ENCODE measurements around the gene SVEP1.

- TF ChIP-seq POLR2AphosphoS5 (IDR thresholded peaks at IDR 0.05; ENCODE audit: low read depth, low read length) (no peak), REST (IDR thresholded peaks at IDR 0.05; ENCODE audit: insufficient read depth in 1 of 2, low read depth in 2 of 2, low read length in 2 of 2) (no peak), SIN3A (IDR thresholded peaks at IDR 0.05; ENCODE audit: borderline replicate concordance, insufficient read depth, low read length) (no peak), TAF1 (IDR thresholded peaks at IDR 0.05; ENCODE audit: borderline replicate concordance, insufficient read depth, low read length) (no peak)
Observed at GRCh38 chr9:110619831-110620230, 40.3 kb upstream of the SVEP1 start.
